ENCODE data around the gene C3orf62. TPM values are rescaled to one million over a fixed set of nuclear protein-coding genes. Genes with fewer than 3 reads are reported as not detected.

Gene C3orf62
- 2.9 TPM for total RNA-seq
- long read RNA-seq, partial matches to known transcripts = 0 of 6 reads
- long read RNA-seq, other reads (novel, unspliced or antisense) = 5 of 6 reads

GRCh38 chr3:49276475-49277382 is at the start of gene C3orf62:
Gene C3orf62 (minus strand): TSS chr3:49277232. CDS start chr3:49276872, 360 bp downstream.
- intact Hi-C loops (cut with DNase I) = loop anchor here (1.0 to 5.0 kb wide), 3 partner anchors 59 to 144 kb away; partner anchors contain the start of genes KLHDC8B and LAMB2

GRCh38 chr3:49324768-49325167 is 47.7 kb upstream of the C3orf62 start:
- intact Hi-C loops (cut with DNase I) = no loop called here
- DNase-seq (ENCODE audit: low spot score) = no peak

More at GRCh38 chr3:49276475-49277382, at the start of gene C3orf62:
- peak; percentile 96 for DNase-seq (ENCODE audit: low spot score)

- no peak for DNase-seq (ENCODE audit: low spot score)
- intact Hi-C loops (cut with DNase I) = no loop called here
These were observed 39.8 kb upstream of the C3orf62 start for GRCh38 chr3:49316696-49317457.

- DNase-seq (ENCODE audit: low spot score) = no peak
- intact Hi-C loops (cut with DNase I) = no loop called here
These were observed 37.1 kb upstream of the C3orf62 start for GRCh38 chr3:49313896-49314688.

GRCh38 chr3:49311283-49311682 is 34.3 kb upstream of the C3orf62 start:
- DNase-seq (ENCODE audit: low spot score) = no peak
- intact Hi-C loops (cut with DNase I) = no loop called here

GRCh38 chr3:49310677-49311076 is 33.6 kb upstream of the C3orf62 start:
- no peak for DNase-seq (ENCODE audit: low spot score)
- intact Hi-C loops (cut with DNase I) = no loop called here

- intact Hi-C loops (cut with DNase I) = no loop called here
- DNase-seq (ENCODE audit: low spot score) = no peak
These were observed 28.6 kb upstream of the C3orf62 start for GRCh38 chr3:49305608-49306007.

- DNase-seq (ENCODE audit: low spot score) = no peak
- intact Hi-C loops (cut with DNase I) = no loop called here
These were observed 25.6 kb upstream of the C3orf62 start for GRCh38 chr3:49302613-49303012.

GRCh38 chr3:49300595-49300994 is 23.6 kb upstream of the C3orf62 start:
- intact Hi-C loops (cut with DNase I) = no loop called here

GRCh38 chr3:49298511-49298910 is 21.5 kb upstream of the C3orf62 start:
- intact Hi-C loops (cut with DNase I) = loop anchor here (5.0 kb wide), 2 partner anchors 39 to 149 kb away; no protein-coding TSS in a partner anchor
- no peak for DNase-seq (ENCODE audit: low spot score)

More at GRCh38 chr3:49300595-49300994, 23.6 kb upstream of the C3orf62 start:
- no peak for DNase-seq (ENCODE audit: low spot score)

GRCh38 chr3:49296781-49297411 is 19.9 kb upstream of the C3orf62 start:
- intact Hi-C loops (cut with DNase I) = loop anchor here (2.0 to 5.0 kb wide), 3 partner anchors 40 to 150 kb away; partner anchors contain the start of gene KLHDC8B

GRCh38 chr3:49295489-49296058 is 18.5 kb upstream of the C3orf62 start:
- no peak for DNase-seq (ENCODE audit: low spot score)
- intact Hi-C loops (cut with DNase I) = loop anchor here (2.0 to 5.0 kb wide), 3 partner anchors 42 to 152 kb away; partner anchors contain the start of gene KLHDC8B

More at GRCh38 chr3:49296781-49297411, 19.9 kb upstream of the C3orf62 start:
- DNase-seq (ENCODE audit: low spot score) = peak; percentile 77

- DNase-seq (ENCODE audit: low spot score) = no peak
- intact Hi-C loops (cut with DNase I) = no loop called here
These were observed 17.3 kb upstream of the C3orf62 start for GRCh38 chr3:49294343-49294742.

GRCh38 chr3:49283997-49284396 is 7.0 kb upstream of the C3orf62 start:
- intact Hi-C loops (cut with DNase I) = no loop called here
- DNase-seq (ENCODE audit: low spot score) = no peak

- DNase-seq (ENCODE audit: low spot score) = no peak
- intact Hi-C loops (cut with DNase I) = loop anchor here (5.0 kb wide), 2 partner anchors 62 to 147 kb away; partner anchors contain the start of gene LAMB2
These were observed 2.3 kb upstream of the C3orf62 start for GRCh38 chr3:49279376-49279775.

GRCh38 chr3:49278548-49278947 is 1.5 kb upstream of the C3orf62 start:
- no peak for DNase-seq (ENCODE audit: low spot score)
- intact Hi-C loops (cut with DNase I) = loop anchor here (5.0 kb wide), 2 partner anchors 61 to 146 kb away; partner anchors contain the start of gene LAMB2

GRCh38 chr3:49277383-49277775 is 347 bp upstream of the C3orf62 start:
- DNase-seq (ENCODE audit: low spot score) = no peak
- intact Hi-C loops (cut with DNase I) = loop anchor here (5.0 kb wide), 2 partner anchors 60 to 145 kb away; partner anchors contain the start of gene LAMB2

Data from cardiac septum (tissue), 1 donor.